HG03342 (cell line): Measurements from ENCODE around the gene CTNNBIP1.

Experiments
- ATAC-seq: cut with Tn5 transposase; IDR thresholded peaks from one replicate; pipeline ENCODE4 v1.9.1; 2021; ENCODE audit warnings: mild to moderate bottlenecking, moderate library complexity; ENCODE audit not compliant: unreplicated experiment

Gene CTNNBIP1

GRCh38 chr1:9881838-9882249 is 28.2 kb downstream of the CTNNBIP1 start:
- no peak for ATAC-seq

- ATAC-seq = no peak
Observed at GRCh38 chr1:9878404-9878803, 31.7 kb downstream of the CTNNBIP1 start.

GRCh38 chr1:9877962-9878361 is 32.1 kb downstream of the CTNNBIP1 start:
- ATAC-seq = no peak

GRCh38 chr1:9875636-9876000 is 34.5 kb downstream of the CTNNBIP1 start:
- no peak for ATAC-seq

GRCh38 chr1:9874959-9875635 is 35.0 kb downstream of the CTNNBIP1 start:
- no peak for ATAC-seq

GRCh38 chr1:9874412-9874811 is 35.7 kb downstream of the CTNNBIP1 start:
- ATAC-seq = no peak

- ATAC-seq = no peak
Observed at GRCh38 chr1:9873992-9874391, 36.1 kb downstream of the CTNNBIP1 start.

- no peak for ATAC-seq
Observed at GRCh38 chr1:9873385-9873784, 36.7 kb downstream of the CTNNBIP1 start.

- no peak for ATAC-seq
Observed at GRCh38 chr1:9872430-9873165, 37.5 kb downstream of the CTNNBIP1 start.

- ATAC-seq = no peak
Observed at GRCh38 chr1:9871707-9872425, 38.2 kb downstream of the CTNNBIP1 start.

GRCh38 chr1:9871021-9871420 is 39.0 kb downstream of the CTNNBIP1 start:
- ATAC-seq = no peak

GRCh38 chr1:9870572-9870971 is 39.5 kb downstream of the CTNNBIP1 start:
- no peak for ATAC-seq

GRCh38 chr1:9869831-9870251 is 40.2 kb downstream of the CTNNBIP1 start:
- no peak for ATAC-seq

GRCh38 chr1:9868244-9868590 is 41.9 kb downstream of the CTNNBIP1 start:
- no peak for ATAC-seq

- ATAC-seq = peak; percentile 61
Observed at GRCh38 chr1:9867408-9868243, 42.4 kb downstream of the CTNNBIP1 start.

GRCh38 chr1:9866836-9867235 is 43.2 kb downstream of the CTNNBIP1 start:
- no peak for ATAC-seq

- no peak for ATAC-seq
Observed at GRCh38 chr1:9865724-9866123, 44.3 kb downstream of the CTNNBIP1 start.

GRCh38 chr1:9863371-9863770 is 46.7 kb downstream of the CTNNBIP1 start:
- no peak for ATAC-seq

- ATAC-seq = no peak
Observed at GRCh38 chr1:9861360-9861759, 48.7 kb downstream of the CTNNBIP1 start.

GRCh38 chr1:9860887-9861286 is 49.2 kb downstream of the CTNNBIP1 start:
- no peak for ATAC-seq
